ENCODE data around the gene RNPS1.

The RNPS1 gene

DNA sequence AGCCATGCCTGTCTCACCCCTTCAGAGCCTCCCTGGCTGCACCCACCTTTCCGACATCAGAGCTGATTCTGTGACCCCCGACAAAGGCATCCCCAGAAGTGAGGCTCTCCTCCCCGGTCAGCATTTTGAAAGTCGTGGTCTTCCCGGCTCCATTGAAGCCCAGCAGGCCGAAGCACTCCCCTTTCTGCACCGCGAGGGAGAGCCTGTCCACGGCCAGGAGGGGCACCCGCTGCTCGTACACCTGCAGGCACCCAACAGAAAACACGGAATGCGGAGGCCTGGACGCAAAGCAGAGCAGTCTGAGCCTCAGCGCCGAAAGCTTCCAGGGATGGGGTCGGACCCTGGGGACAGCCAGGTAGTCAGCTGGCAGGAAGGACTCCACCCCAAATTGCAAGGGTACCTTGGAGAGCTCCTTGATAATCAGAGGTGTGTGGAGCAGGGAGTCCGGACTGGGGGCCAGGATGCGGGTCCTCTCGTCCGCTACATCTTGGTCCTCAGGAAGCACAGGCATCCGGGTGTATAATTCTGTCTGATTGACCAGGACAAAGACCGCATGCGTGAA is 13.1 kb upstream of the RNPS1 start:
- peaks cover 99% of the 10 kb centered on the region for H3K27me3 ChIP-seq (replicated peaks; ENCODE audit: insufficient read depth, low read length)
- H3F3A ChIP-seq (ENCODE audit: insufficient read depth, low read length) = no peaks in the 10 kb centered on the region

DNA sequence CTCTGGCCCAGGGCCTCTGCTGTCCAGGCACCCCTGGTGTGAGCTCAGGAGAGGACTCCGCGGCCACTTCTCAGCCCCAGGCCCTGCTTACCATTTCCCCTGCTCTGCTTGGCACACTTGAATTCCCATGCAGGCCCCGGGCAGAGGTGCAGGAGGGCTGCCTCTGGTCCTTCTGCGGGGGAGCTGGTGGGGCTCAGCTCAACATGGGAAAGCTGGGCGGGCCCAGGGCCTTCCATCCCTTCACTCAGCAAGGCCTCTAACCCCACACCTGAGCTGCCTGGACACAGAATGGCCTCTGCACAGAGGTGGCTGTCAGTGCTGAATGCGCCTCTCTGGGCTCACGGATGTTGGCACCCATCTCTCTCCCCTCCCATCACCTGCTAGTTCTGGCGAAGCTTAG is 12.5 kb upstream of the RNPS1 start:
- DNase-seq = no peak
- Histone ChIP-seq H3K9ac (ENCODE audit: low read length) (no peak overlapping the region), H3K4me2 (ENCODE audit: low read depth, low read length) (no peak overlapping the region), H3K9me2 (replicated peaks; ENCODE audit: insufficient read depth, low read length) (no peaks in the 10 kb centered on the region), H3K36me3 (replicated peaks; ENCODE audit: insufficient read depth, low read length) (no peaks in the 10 kb centered on the region), H3F3A (ENCODE audit: insufficient read depth, low read length) (no peaks in the 10 kb centered on the region), H3K4me1 (ENCODE audit: low read length) (no peaks in the 10 kb centered on the region), H3K79me2 (ENCODE audit: low read length) (no peaks in the 10 kb centered on the region), H3K27me3 (replicated peaks; ENCODE audit: insufficient read depth, low read length) (peaks cover 99% of the 10 kb centered on the region), H2AFZ (ENCODE audit: low read length) (no peak overlapping the region), H3K4me3 (ENCODE audit: low read length) (no peak overlapping the region), H3K9me3 (replicated peaks; ENCODE audit: insufficient read depth, low read length) (no peaks in the 10 kb centered on the region), H3K27ac (ENCODE audit: low read length) (no peak overlapping the region), H4K20me1 (ENCODE audit: insufficient read depth, low read length) (no peaks in the 10 kb centered on the region)
- TF ChIP-seq, protein P1, sequence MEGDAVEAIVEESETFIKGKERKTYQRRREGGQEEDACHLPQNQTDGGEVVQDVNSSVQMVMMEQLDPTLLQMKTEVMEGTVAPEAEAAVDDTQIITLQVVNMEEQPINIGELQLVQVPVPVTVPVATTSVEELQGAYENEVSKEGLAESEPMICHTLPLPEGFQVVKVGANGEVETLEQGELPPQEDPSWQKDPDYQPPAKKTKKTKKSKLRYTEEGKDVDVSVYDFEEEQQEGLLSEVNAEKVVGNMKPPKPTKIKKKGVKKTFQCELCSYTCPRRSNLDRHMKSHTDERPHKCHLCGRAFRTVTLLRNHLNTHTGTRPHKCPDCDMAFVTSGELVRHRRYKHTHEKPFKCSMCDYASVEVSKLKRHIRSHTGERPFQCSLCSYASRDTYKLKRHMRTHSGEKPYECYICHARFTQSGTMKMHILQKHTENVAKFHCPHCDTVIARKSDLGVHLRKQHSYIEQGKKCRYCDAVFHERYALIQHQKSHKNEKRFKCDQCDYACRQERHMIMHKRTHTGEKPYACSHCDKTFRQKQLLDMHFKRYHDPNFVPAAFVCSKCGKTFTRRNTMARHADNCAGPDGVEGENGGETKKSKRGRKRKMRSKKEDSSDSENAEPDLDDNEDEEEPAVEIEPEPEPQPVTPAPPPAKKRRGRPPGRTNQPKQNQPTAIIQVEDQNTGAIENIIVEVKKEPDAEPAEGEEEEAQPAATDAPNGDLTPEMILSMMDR (IDR thresholded peaks at IDR 0.05; ENCODE audit: low read length) = no peak
- no peak for TF ChIP-seq EZH2 (optimal IDR thresholded peaks at IDR 0.05; ENCODE audit: low read depth, low read length)
- TF ChIP-seq EZH2phosphoT487 (IDR thresholded peaks at IDR 0.05; ENCODE audit: low read length) = no peak

More for the DNA sequence above, 13.1 kb upstream of the RNPS1 start:
- no peaks in the 10 kb centered on the region for H3K4me1 ChIP-seq (ENCODE audit: low read length)
- no peak for DNase-seq
- H4K20me1 ChIP-seq (ENCODE audit: insufficient read depth, low read length) = no peaks in the 10 kb centered on the region
- no peaks in the 10 kb centered on the region for H3K36me3 ChIP-seq (replicated peaks; ENCODE audit: insufficient read depth, low read length)
- H3K79me2 ChIP-seq (ENCODE audit: low read length) = no peaks in the 10 kb centered on the region
- H3K9ac ChIP-seq (ENCODE audit: low read length) = no peak overlapping the region
- H2AFZ ChIP-seq (ENCODE audit: low read length) = no peak overlapping the region
- no peaks in the 10 kb centered on the region for H3K9me2 ChIP-seq (replicated peaks; ENCODE audit: insufficient read depth, low read length)
- no peak overlapping the region for H3K27ac ChIP-seq (ENCODE audit: low read length)
- H3K4me3 ChIP-seq (ENCODE audit: low read length) = no peak overlapping the region
- no peak overlapping the region for H3K4me2 ChIP-seq (ENCODE audit: low read depth, low read length)
- H3K9me3 ChIP-seq (replicated peaks; ENCODE audit: insufficient read depth, low read length) = no peaks in the 10 kb centered on the region
- TF ChIP-seq, protein P1 (IDR thresholded peaks at IDR 0.05; ENCODE audit: low read length) = no peak
- no peak for TF ChIP-seq EZH2 (optimal IDR thresholded peaks at IDR 0.05; ENCODE audit: low read depth, low read length)
- TF ChIP-seq EZH2phosphoT487 (IDR thresholded peaks at IDR 0.05; ENCODE audit: low read length) = no peak

DNA sequence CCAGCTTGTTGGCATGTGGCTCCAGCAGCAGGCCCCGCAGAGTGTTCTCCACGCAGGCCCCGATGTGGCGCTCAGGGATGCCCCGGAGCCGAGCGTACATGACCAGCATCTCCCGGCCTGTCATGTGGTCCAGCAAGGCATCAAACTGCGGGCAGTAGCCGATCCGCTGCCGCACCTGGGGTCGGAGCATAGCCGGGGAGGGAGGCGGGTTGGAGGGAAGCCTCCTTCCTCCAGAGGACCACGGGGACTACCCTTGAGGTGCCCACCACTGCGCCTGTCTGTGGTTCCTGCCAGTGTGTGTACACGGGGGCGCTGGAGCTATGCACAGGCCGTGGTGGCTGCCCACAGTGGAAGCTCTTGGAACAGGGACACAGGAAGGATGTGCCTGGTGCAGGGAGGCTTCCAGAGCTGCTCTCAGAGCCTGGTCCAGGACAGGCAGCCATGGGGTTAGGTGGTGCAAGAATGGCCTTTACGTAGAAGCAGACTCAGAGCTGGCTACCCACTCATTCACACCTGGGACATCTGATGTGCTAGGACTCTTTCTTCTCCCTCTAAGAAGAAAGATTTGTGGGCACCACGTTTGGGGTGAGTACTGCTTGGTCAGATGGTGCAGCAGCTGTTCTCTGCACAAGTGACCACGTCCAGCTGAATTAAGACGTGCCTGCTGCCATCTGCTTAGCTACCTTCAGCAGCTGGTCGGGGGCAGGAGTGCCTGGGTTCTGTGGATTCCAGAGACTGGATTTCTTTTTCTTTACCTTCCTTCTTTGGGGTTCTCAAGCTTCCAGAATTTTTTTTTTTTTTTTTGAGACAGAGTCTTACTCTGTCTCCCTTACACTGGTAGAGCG is 11.3 kb upstream of the RNPS1 start:
- no peaks in the 10 kb centered on the region for H3K9me3 ChIP-seq (replicated peaks; ENCODE audit: insufficient read depth, low read length)
- no peak overlapping the region for H3K9ac ChIP-seq (ENCODE audit: low read length)
- no peak for DNase-seq
- H3K36me3 ChIP-seq (replicated peaks; ENCODE audit: insufficient read depth, low read length) = no peaks in the 10 kb centered on the region
- no peaks in the 10 kb centered on the region for H3K9me2 ChIP-seq (replicated peaks; ENCODE audit: insufficient read depth, low read length)
- TF ChIP-seq, protein P1 (IDR thresholded peaks at IDR 0.05; ENCODE audit: low read length) = no peak
- TF ChIP-seq EZH2phosphoT487 (IDR thresholded peaks at IDR 0.05; ENCODE audit: low read length) = no peak
- TF ChIP-seq EZH2 (optimal IDR thresholded peaks at IDR 0.05; ENCODE audit: low read depth, low read length) = no peak
- no peaks in the 10 kb centered on the region for H3F3A ChIP-seq (ENCODE audit: insufficient read depth, low read length)
- no peak overlapping the region for H3K4me2 ChIP-seq (ENCODE audit: low read depth, low read length)
- no peak overlapping the region for H3K4me3 ChIP-seq (ENCODE audit: low read length)
- H3K27me3 ChIP-seq (replicated peaks; ENCODE audit: insufficient read depth, low read length) = peaks cover 95% of the 10 kb centered on the region
- no peaks in the 10 kb centered on the region for H3K4me1 ChIP-seq (ENCODE audit: low read length)
- no peak overlapping the region for H2AFZ ChIP-seq (ENCODE audit: low read length)
- H3K27ac ChIP-seq (ENCODE audit: low read length) = no peak overlapping the region
- no peaks in the 10 kb centered on the region for H4K20me1 ChIP-seq (ENCODE audit: insufficient read depth, low read length)
- no peaks in the 10 kb centered on the region for H3K79me2 ChIP-seq (ENCODE audit: low read length)

Measured in MM.1S (cell line).